ENCODE data around the gene GTPBP4. TPM values are rescaled to one million over a fixed set of nuclear protein-coding genes. Genes with fewer than 3 reads are reported as not detected.

Gene GTPBP4
- total RNA-seq: 10 to 100 TPM; 25.0 to 37.7 TPM
- long read RNA-seq, full-length matches to known transcripts: 41 of 71 reads
- long read RNA-seq, partial matches to known transcripts: 29 of 71 reads
- long read RNA-seq, other reads (novel, unspliced or antisense): 1 of 71 reads

DNA sequence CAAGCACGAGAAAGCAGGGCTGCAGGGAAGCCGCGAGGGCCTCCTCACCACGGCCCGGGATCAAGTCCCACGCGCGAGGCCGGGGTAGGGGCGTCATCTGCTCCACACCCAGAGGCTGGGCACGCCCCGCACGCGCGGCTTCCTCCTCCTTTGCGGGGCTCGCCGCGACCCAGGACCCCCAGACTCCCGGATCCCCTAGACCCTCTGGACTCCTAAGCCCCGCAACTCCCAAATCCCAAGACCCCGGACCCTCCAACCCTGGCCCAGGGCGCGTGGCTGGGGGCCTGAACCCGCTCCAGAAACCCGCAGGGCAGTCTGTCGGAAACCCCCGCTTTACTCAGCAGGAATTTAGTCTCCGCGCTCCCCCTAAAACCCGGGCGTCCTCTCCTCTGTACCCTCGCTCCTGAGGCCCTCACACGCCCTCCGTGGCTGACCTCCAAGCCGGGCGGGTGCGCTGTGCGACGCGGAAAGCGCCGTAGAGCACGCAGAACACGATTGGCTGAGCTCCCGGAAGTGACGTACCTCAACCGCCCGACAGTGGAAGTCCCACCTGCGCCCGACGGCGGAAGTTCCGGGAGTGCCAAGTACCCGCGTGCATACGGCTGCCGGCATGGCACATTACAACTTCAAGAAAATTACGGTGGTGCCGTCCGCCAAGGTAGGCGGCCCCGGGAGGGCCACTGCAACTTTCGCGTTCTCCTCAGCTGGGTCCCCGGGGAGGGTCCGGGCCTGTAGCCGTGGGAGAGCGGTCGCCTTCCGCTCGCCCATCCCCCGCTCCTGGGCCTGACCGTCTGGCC is at the start of gene GTPBP4:
TSS of gene GTPBP4 (plus strand) at position 565 of the 797 bp plus-strand sequence. CDS start at position 611, 46 bp downstream.
- ATAC-seq: peak; percentile 99
- peak; percentile 100 for DNase-seq
- intact Hi-C loops (cut with DNase I): no loop called here

GRCh38 chr10:938941-939678 is 49.1 kb upstream of the GTPBP4 start:
- intact Hi-C loops (cut with DNase I): loop anchor here in 1 of 2 donors (5.0 kb wide), 1 partner anchor 43 kb away; no protein-coding TSS in a partner anchor
- DNase-seq (no peak), ATAC-seq (no peak)

DNA sequence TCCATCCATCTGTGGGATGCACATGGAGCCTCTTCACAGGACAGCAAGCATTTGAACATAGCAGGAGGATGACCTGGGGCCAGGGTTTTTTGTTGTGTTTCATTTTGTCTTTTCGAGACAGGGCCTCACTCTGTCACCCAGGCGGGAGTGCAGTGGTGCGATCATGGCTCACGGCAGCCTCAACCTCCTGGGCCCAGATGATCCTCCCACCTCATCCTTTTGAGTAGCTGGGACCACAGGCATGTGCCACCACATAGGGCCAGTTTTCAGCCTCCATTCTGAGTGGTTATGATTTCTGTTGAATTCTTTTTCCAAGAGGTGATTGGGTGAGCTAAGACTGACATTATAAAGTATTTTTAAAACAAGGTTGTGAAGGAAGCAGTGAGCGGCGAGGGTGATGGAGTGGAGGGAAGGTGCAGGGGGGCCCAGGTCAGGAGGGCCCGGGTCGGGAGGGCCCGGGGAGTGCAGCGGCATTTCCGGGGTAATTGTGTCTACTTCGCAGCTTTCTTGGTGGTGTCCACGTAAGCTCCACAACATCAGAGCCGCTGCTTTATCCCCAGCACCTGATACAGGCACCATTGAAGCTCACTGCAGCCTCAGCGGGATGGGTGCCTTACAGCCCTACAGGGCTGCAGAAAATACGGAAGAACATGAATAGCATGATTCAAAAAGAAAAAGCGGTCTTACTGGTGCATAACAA is 44.8 kb upstream of the GTPBP4 start:
- intact Hi-C loops (cut with DNase I): no loop called here
- ATAC-seq: no peak

GRCh38 chr10:944034-944831 is 44.0 kb upstream of the GTPBP4 start:
- peak; percentile 77 for DNase-seq
- intact Hi-C loops (cut with DNase I): no loop called here
- peak; percentile 71 to 89 for ATAC-seq

More for the DNA sequence above, 44.8 kb upstream of the GTPBP4 start:
- no peak for DNase-seq

DNA sequence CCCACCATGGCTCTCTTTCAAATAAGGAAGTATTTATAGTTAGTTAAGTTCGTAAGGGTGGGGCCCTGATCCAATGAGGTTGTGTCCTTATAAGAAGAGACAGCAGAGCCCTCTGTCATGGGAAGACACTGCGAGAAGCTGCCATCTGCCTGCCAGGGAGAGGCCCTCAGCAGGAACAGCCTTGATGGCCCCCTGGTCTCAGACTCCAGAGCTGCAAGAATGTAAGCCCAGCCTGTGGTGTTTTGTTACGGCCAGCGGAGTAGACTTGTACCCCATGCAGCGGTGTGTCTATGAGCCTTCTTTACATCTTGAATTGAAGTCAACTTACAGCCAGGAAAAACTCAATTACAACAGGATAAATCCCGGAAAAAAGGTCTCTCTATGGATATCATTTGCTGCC is 42.5 kb upstream of the GTPBP4 start:
- DNase-seq (no peak), ATAC-seq (no peak)
- intact Hi-C loops (cut with DNase I): no loop called here

GRCh38 chr10:947051-947450 is 41.2 kb upstream of the GTPBP4 start:
- DNase-seq (no peak), ATAC-seq (no peak)
- intact Hi-C loops (cut with DNase I): no loop called here

GRCh38 chr10:947881-948280 is 40.4 kb upstream of the GTPBP4 start:
- DNase-seq: no peak
- intact Hi-C loops (cut with DNase I): no loop called here
- ATAC-seq: no peak

DNA sequence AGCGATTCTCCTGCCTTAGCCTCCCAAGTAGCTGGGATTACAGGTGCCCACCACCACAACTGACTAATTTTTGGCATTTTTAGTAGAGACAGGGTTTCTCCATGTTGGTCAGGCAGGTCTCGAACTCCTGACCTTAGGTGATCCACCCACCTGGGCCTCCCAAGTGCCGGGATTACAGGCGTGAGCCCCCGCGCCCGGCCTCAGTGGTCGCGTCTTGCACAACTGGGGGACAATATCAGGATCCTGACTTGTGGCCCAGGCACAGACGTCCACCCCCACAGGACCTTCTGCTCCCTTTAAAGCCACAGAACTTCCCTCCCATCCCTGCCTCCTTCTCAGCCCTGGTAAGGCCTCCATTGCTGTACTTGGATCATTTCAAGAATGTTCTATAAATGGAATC is 39.9 kb upstream of the GTPBP4 start:
- DNase-seq: no peak
- intact Hi-C loops (cut with DNase I): no loop called here
- no peak for ATAC-seq

DNA sequence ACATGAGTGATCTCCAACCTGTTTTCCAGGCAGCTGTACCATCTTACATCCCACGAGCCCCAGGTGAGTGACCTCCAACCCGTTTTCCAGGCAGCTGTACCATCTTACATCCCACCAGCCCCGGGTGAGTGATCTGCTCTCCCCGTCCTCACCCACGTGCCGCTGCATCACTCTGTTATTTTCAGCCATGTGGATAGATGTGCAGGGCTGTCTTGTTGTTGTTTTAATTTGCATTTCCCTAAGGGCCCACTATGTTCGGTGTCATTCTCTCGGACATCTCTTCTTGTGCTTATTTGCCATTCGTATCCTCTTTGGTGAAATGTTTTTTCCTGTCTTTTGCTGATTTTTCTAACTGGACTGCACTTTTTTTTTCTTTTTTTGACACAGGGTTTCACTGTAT is 38.8 kb upstream of the GTPBP4 start:
- intact Hi-C loops (cut with DNase I): no loop called here
- no peak for ATAC-seq
- DNase-seq: no peak

- intact Hi-C loops (cut with DNase I): no loop called here
- DNase-seq (no peak), ATAC-seq (no peak)
Measured at GRCh38 chr10:953836-954235, 34.4 kb upstream of the GTPBP4 start.

GRCh38 chr10:954396-954795 is 33.8 kb upstream of the GTPBP4 start:
- intact Hi-C loops (cut with DNase I): no loop called here
- DNase-seq: no peak
- ATAC-seq: no peak

DNA sequence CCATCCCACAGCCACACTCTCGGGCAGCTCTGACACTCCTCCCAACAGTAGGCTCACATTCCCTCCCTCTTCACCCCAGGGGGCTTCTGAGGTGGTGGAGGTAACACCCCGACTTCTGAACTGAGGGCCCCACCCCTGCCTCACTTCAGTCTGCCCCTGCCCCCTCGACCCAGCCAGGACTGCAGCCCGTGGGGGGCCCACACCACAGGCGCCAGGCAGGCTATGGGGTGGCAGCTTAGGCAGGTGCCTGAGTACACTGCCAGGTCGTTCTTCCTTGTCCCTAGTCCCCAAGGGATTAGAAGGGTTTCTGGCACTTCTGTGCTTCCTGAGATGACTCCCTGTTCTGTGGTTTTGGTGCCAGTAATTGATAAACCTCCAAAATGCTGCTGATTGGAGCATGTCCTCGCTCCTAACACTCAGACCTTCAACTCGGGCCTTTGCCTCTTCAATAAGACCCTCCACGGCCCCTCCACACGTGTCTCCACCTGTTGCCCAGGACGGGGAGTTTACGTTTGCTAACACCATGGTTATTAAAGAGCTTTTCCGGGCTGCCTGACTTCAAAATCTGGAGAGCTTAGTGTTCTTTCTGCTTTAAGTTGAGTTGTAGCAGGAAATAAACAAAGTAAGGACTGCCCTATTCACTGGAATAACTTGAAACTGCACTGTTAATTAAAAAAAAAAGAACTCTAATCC is 33.0 kb upstream of the GTPBP4 start:
- intact Hi-C loops (cut with DNase I): no loop called here
- DNase-seq: no peak
- ATAC-seq: no peak

- no peak for DNase-seq
- intact Hi-C loops (cut with DNase I): no loop called here
Measured at GRCh38 chr10:955820-956217, 32.4 kb upstream of the GTPBP4 start.

DNA sequence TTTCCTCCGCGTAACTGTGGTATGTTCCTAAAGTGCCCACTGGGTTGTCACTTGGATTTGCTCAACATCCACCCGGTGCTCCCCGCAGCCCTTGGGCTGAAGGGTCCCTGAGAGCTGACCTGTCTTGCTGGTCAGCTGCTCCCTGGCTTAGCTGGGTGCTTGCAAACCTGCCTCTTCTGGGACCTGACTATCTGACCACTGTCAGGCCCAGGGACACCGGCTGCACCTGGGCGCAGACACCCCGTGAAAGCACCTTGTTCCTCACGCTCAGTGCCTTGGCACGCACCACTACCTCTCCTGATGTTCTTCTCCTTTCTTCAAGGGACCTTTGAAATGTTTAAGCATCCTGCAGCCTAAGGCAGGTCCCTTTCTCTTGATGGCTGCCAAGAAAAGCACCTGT is 30.1 kb upstream of the GTPBP4 start:
- intact Hi-C loops (cut with DNase I): no loop called here
- DNase-seq (no peak), ATAC-seq (no peak)

More at GRCh38 chr10:955820-956217, 32.4 kb upstream of the GTPBP4 start:
- no peak for ATAC-seq

DNA sequence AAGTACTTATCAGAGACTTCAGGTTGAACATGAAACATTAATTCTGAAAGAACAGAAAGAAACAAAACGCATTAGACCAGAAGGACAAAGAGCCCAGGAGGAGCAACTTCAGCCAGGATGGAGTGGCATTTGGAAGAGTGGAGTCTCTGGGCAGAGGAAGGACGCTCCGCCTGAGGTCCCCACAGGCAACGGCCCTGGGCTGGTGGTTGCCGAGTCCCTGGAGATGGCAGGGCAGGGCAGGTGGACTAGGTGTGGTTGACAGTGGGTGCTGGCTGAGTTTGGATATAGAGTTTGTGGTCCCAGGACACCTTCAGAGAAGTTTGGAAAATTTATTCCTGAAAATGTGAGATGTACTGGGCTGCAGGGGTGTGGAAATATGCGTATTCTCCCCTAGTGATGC is 29.4 kb upstream of the GTPBP4 start:
- intact Hi-C loops (cut with DNase I): no loop called here
- ATAC-seq: no peak
- DNase-seq: no peak

- DNase-seq (no peak), ATAC-seq (no peak)
- intact Hi-C loops (cut with DNase I): no loop called here
Measured at GRCh38 chr10:962342-962741, 25.9 kb upstream of the GTPBP4 start.

- intact Hi-C loops (cut with DNase I): no loop called here
- no peak for ATAC-seq
- DNase-seq: no peak
Measured at GRCh38 chr10:963186-963585, 25.0 kb upstream of the GTPBP4 start.

DNA sequence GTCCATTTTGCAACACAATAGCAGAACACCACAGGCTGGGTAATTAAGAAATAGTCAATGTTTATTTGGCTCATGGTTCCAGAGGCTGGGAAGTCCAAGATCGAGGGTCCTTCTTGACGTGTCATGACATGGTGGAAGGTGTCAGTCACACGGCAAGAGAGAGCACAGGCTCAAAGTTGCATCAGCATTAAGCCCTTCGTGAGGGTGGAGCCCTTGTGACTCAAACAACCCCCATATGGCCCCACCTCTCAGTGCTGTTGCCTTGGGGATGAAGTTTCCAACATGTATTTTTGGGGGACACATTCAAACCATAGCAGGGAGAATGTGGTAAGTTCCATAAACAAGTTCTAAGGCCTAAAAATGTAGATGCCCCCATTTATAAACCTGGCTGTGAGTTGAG is 24.6 kb upstream of the GTPBP4 start:
- intact Hi-C loops (cut with DNase I): no loop called here
- no peak for DNase-seq
- no peak for ATAC-seq
